Neural cell (in vitro differentiated cells): ENCODE measurements around the gene RNU6-9. TPM values are rescaled to one million over a fixed set of nuclear protein-coding genes. Genes with fewer than 3 reads are reported as not detected.

ENCODE experiments used
- H2AFZ ChIP-seq: fragments of 200-600, 300-800 bp; sonication (generic), shearing (Covaris generic); 2 replicates; pipeline ENCODE4 v1.6.0; 2014; ENCODE audit warnings: low read depth, mild to moderate bottlenecking, antibody characterized with exemption, low read length, moderate library complexity
- H3F3A ChIP-seq: fragments of 200-600 bp; shearing (Covaris generic); 2 replicates; pipeline ENCODE4 v1.6.1; 2016; ENCODE audit warnings: mild to moderate bottlenecking, moderate library complexity, mixed read lengths, antibody characterized with exemption, low read length; ENCODE audit not compliant: insufficient read depth, poor library complexity, severe bottlenecking
- H3K27ac ChIP-seq: fragments of 200-600, 300-800 bp; sonication (generic), shearing (Covaris generic); 2 replicates; pipeline ENCODE4 v1.5.1; 2014; ENCODE audit warnings: mild to moderate bottlenecking, low read length, moderate library complexity
- H3K27me3 ChIP-seq: fragments of 300-800, 200-600 bp; sonication (generic), shearing (Covaris generic); 2 replicates; pipeline ENCODE4 v1.6.0; 2014; ENCODE audit warnings: mild to moderate bottlenecking, low read depth, low read length, moderate library complexity; ENCODE audit not compliant: insufficient read depth
- H3K36me3 ChIP-seq: fragments of 300-800, 200-600 bp; sonication (generic), shearing (Covaris generic); 2 replicates; pipeline ENCODE4 v1.5.1; 2014; ENCODE audit warnings: mild to moderate bottlenecking, antibody characterized with exemption, low read length, moderate library complexity; ENCODE audit not compliant: insufficient read depth
- H3K4me2 ChIP-seq: fragments of 300-800, 200-600 bp; sonication (generic), shearing (Covaris generic); 2 replicates; pipeline ENCODE4 v1.6.0; 2014; ENCODE audit warnings: mild to moderate bottlenecking, low read length
- H3K4me3 ChIP-seq: fragments of 300-800, 200-600 bp; sonication (generic), shearing (Covaris generic); 2 replicates; pipeline ENCODE4 v1.5.1; 2014; ENCODE audit warnings: mild to moderate bottlenecking, low read length, moderate library complexity
- H3K79me2 ChIP-seq: fragments of 200-600 bp; shearing (Covaris generic); replicated peaks from 2 replicates; pipeline ENCODE4 v1.6.0; 2014; ENCODE audit warnings: mild to moderate bottlenecking, low read length, moderate library complexity; ENCODE audit not compliant: insufficient read depth
- H3K9ac ChIP-seq: fragments of 300-800, 200-600 bp; sonication (generic), shearing (Covaris generic); 2 replicates; pipeline ENCODE4 v1.6.1; 2016; ENCODE audit warnings: mild to moderate bottlenecking, low read length, mixed read lengths
- H3K9me2 ChIP-seq: fragments of 200-600 bp; shearing (Covaris generic); 2 replicates; pipeline ENCODE4 v1.6.1; 2016; ENCODE audit warnings: mild to moderate bottlenecking, low read length, mixed read lengths; ENCODE audit not compliant: insufficient read depth
- H3K9me3 ChIP-seq: fragments of 200-600, 300-800 bp; sonication (generic), shearing (Covaris generic); 2 replicates; pipeline ENCODE4 v1.6.1; 2016; ENCODE audit warnings: mild to moderate bottlenecking, mixed run types, low read length, moderate library complexity, mixed read lengths
- H4K20me1 ChIP-seq: fragments of 200-600 bp; shearing (Covaris generic); 2 replicates; pipeline ENCODE4 v1.6.1; 2016; ENCODE audit warnings: mild to moderate bottlenecking, mixed run types; ENCODE audit not compliant: insufficient read depth
- CTCF ChIP-seq: fragments of 450-650 bp; IDR thresholded peaks from 2 replicates; pipeline ENCODE4 v1.5.1; 2014; ENCODE audit warnings: antibody characterized with exemption, mild to moderate bottlenecking, moderate library complexity; ENCODE audit not compliant: poor library complexity, severe bottlenecking
- EP300 ChIP-seq: fragments of 450-650 bp; conservative IDR thresholded peaks from 2 replicates; pipeline ENCODE4 v1.6.1; 2014; ENCODE audit warnings: antibody characterized with exemption, mild to moderate bottlenecking, moderate library complexity; ENCODE audit not compliant: poor library complexity, severe bottlenecking
- EZH2 ChIP-seq: fragments of 200-600, 300-800 bp; shearing (Covaris generic), sonication (generic); IDR thresholded peaks from 2 replicates; pipeline ENCODE4 v1.6.1; 2014; ENCODE audit warnings: antibody characterized with exemption, low read length, borderline replicate concordance, mild to moderate bottlenecking; ENCODE audit not compliant: insufficient read depth, poor library complexity, severe bottlenecking
- MXI1 ChIP-seq: fragments of 450-650 bp; conservative IDR thresholded peaks from 2 replicates; pipeline ENCODE4 v1.6.1; 2014; ENCODE audit warnings: antibody characterized with exemption, mild to moderate bottlenecking; ENCODE audit not compliant: poor library complexity, severe bottlenecking
- POLR2AphosphoS5 ChIP-seq: IDR thresholded peaks from 2 replicates; pipeline ENCODE4 v1.6.1; 2012
- RAD21 ChIP-seq: fragments of 450-650 bp; conservative IDR thresholded peaks from 2 replicates; pipeline ENCODE4 v1.6.1; 2014; ENCODE audit warnings: antibody characterized with exemption, mild to moderate bottlenecking, moderate library complexity
- REST ChIP-seq: IDR thresholded peaks from 2 replicates; pipeline ENCODE4 v1.6.1; 2012; ENCODE audit warnings: borderline replicate concordance
- SMC3 ChIP-seq: fragments of 450-650 bp; conservative IDR thresholded peaks from 2 replicates; pipeline ENCODE4 v1.6.1; 2014; ENCODE audit warnings: antibody characterized with exemption, mild to moderate bottlenecking, moderate library complexity; ENCODE audit not compliant: poor library complexity
- TAF1 ChIP-seq: IDR thresholded peaks from 2 replicates; pipeline ENCODE4 v1.6.1; 2012; ENCODE audit warnings: low read depth
- polyA plus RNA-seq: library from polyadenylated mRNA; depleted of rRNA; stranded (reverse); fragments of >200 nt; gene quantifications from 2 replicates; pipeline ENCODE4 v1.2.3, GENCODE V29; 2014

Gene RNU6-9
- polyA plus RNA-seq, 1 donor from 2014 or later = not detected

DNA sequence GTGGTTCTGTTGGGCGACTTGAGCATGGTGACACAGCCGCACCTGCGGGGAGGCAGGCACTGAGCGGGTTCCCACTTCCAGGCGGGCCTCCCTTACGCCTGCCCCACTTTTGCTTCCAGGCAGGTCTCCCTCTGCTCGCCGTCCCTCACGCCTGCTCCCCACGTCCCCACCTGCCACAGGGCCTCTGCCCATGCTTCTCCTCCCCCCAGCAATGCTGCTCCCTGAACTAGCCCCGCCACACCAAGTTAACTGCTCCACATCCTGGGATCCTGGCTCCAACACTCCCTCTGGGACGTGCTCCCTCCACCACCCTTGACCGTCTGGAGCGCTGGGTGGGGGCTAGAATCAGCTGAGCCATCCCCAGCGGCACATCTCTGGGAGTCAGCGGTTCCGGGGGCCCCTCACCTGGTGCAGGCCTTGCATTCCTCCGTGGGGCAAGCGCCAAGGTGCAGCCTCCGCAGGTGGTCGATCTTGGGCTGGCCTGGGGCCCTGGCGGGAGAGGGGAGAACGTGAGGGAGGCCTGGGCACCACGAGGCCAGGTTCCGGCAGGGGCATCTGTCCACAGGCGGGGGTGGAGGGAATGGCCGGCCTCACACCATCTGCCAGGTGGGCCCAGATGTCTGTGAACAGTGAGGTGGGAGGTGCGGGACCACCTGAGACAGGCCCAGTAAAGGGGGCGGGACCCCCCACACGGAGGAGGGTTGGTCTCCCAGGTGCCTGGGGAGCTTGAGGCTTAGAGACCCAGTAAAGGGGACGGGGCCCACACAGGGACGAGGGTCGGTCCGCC is 24.6 kb upstream of the RNU6-9 start:
- Histone ChIP-seq H3K79me2 (no peaks in the 10 kb centered on the region), H3K4me3 (no peak overlapping the region), H3K36me3 (no peaks in the 10 kb centered on the region), H3K9me2 (no peaks in the 10 kb centered on the region), H2AFZ (no peak overlapping the region), H3K4me2 (no peak overlapping the region), H3K27ac (no peak overlapping the region), H3K9ac (no peak overlapping the region), H3K9me3 (no peaks in the 10 kb centered on the region), H4K20me1 (no peaks in the 10 kb centered on the region), H3F3A (no peaks in the 10 kb centered on the region), H3K27me3 (no peaks in the 10 kb centered on the region)
- TF ChIP-seq TAF1 (no peak), EP300 (no peak), MXI1 (no peak), RAD21 (no peak), REST (no peak), SMC3 (no peak), CTCF (no peak), EZH2 (no peak), POLR2AphosphoS5 (no peak)

GRCh38 chr19:869245-870177 is 23.8 kb upstream of the RNU6-9 start:
- H3K79me2 ChIP-seq = no peaks in the 10 kb centered on the region
- H3F3A ChIP-seq = no peaks in the 10 kb centered on the region
- H3K4me3 ChIP-seq = no peak overlapping the region
- H4K20me1 ChIP-seq = no peaks in the 10 kb centered on the region
- no peaks in the 10 kb centered on the region for H3K27me3 ChIP-seq
- no peaks in the 10 kb centered on the region for H3K9me3 ChIP-seq
- no peaks in the 10 kb centered on the region for H3K9me2 ChIP-seq
- no peak overlapping the region for H2AFZ ChIP-seq
- H3K27ac ChIP-seq = no peak overlapping the region
- H3K9ac ChIP-seq = no peak overlapping the region
- H3K4me2 ChIP-seq = no peak overlapping the region
- TF ChIP-seq RAD21 (no peak), EP300 (no peak), EZH2 (no peak), CTCF (no peak), REST (no peak), TAF1 (no peak), POLR2AphosphoS5 (no peak)
- H3K36me3 ChIP-seq = no peaks in the 10 kb centered on the region
